ENCODE results near the gene FREM3. TPM values are rescaled to one million over a fixed set of nuclear protein-coding genes. Genes with fewer than 3 reads are reported as not detected.
A peak's percentile ranks its signal among the peaks of the same experiment; 100 is the strongest.

The FREM3 gene
- polyA plus RNA-seq, 1 of the 3 experiments (the other 2 are of a cell fraction), result 0.03 TPM

GRCh38 chr4:143606480-143606879 is 94.0 kb downstream of the FREM3 start:
- POLR2A ChIA-PET, result no interaction called here
- DNase-seq, result no peak

DNA sequence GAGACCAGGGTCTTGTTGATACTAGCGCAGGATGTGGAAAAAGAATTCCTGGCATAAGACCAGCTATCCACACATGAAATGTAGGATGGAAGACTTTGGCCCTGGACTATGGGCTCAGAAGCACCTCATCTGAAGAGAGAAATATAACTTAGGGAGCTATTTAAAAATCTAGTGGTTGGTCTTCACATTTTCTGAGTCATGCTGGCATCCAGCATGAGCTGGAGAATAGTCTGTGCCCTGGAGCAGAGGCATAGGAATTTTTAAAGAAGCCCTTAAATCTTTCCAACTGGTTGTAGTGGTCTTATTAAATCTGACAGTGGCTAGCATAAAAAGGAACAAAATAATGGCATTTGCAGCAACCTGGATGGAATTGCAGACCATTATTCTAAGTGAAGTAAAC is 100.6 kb downstream of the FREM3 start:
- no peaks in the 10 kb centered on the region for H3K9me2 ChIP-seq
- H3K36me3 ChIP-seq (replicated peaks in 1 of 2; ENCODE audit: control insufficient read depth in 1 of 2, insufficient read depth in 2 of 2, low read length in 1 of 2), result no peaks in the 10 kb centered on the region
- H3K27ac ChIP-seq (ENCODE audit: low read depth in 2 of 2, low read length in 1 of 2), result no peak overlapping the region
- ChIA-PET POLR2A (interaction anchor here (0.6 kb wide), 1 partner anchor 734 kb away, joined by 3 read pairs; no protein-coding TSS in a partner anchor), CTCF (no interaction called here)
- H2AFZ ChIP-seq (ENCODE audit: low read depth), result no peak overlapping the region
- H3F3A ChIP-seq (replicated peaks; ENCODE audit: insufficient read depth), result no peaks in the 10 kb centered on the region
- H3K9ac ChIP-seq, result no peak overlapping the region
- no peaks in the 10 kb centered on the region for H3K9me3 ChIP-seq
- TF ChIP-seq FOSL2 (IDR thresholded peaks at IDR 0.05; ENCODE audit: borderline replicate concordance, low read depth) (0 out of 2 replicates have a peak, but pooled peaks have one; percentile 5), MXI1 (IDR thresholded peaks at IDR 0.05; ENCODE audit: low read depth, low read length) (no peak)
- H3K4me3 ChIP-seq (ENCODE audit: low read depth in 2 of 2, low read length in 1 of 2), result no peak overlapping the region
- no peak for DNase-seq
- whole genome bisulfite sequencing (ENCODE audit: low lambda C conversion rate), result 73% methylated on average over 1 of the region's 1 CpG
- H3K79me2 ChIP-seq (ENCODE audit: insufficient read depth), result no peaks in the 10 kb centered on the region
- H3K4me1 ChIP-seq (ENCODE audit: control insufficient read depth in 1 of 2, insufficient read depth in 2 of 2, low read depth in 1 of 2, low read length in 1 of 2), result no peaks in the 10 kb centered on the region
- no peaks in the 10 kb centered on the region for H4K20me1 ChIP-seq (ENCODE audit: insufficient read depth)
- H3K27me3 ChIP-seq (ENCODE audit: insufficient read depth), result no peaks in the 10 kb centered on the region
- H3K4me2 ChIP-seq, result no peak overlapping the region

More at GRCh38 chr4:143606480-143606879, 94.0 kb downstream of the FREM3 start:
- H3K79me2 ChIP-seq (ENCODE audit: insufficient read depth), result no peaks in the 10 kb centered on the region
- H3K4me2 ChIP-seq, result no peak overlapping the region
- no peaks in the 10 kb centered on the region for H3K36me3 ChIP-seq (replicated peaks in 1 of 2; ENCODE audit: control insufficient read depth in 1 of 2, insufficient read depth in 2 of 2, low read length in 1 of 2)
- H3K27me3 ChIP-seq (ENCODE audit: insufficient read depth), result no peaks in the 10 kb centered on the region
- CTCF ChIA-PET, result interaction anchor here (1.2 kb wide), 1 partner anchor 48 kb away, joined by 3 read pairs; no protein-coding TSS in a partner anchor
- H2AFZ ChIP-seq (ENCODE audit: low read depth), result no peak overlapping the region
- H3K4me1 ChIP-seq (ENCODE audit: control insufficient read depth in 1 of 2, insufficient read depth in 2 of 2, low read depth in 1 of 2, low read length in 1 of 2), result no peaks in the 10 kb centered on the region
- H3F3A ChIP-seq (replicated peaks; ENCODE audit: insufficient read depth), result no peaks in the 10 kb centered on the region
- no peaks in the 10 kb centered on the region for H3K9me3 ChIP-seq
- no peak overlapping the region for H3K4me3 ChIP-seq (ENCODE audit: low read depth in 2 of 2, low read length in 1 of 2)
- no peaks in the 10 kb centered on the region for H4K20me1 ChIP-seq (ENCODE audit: insufficient read depth)
- H3K27ac ChIP-seq (ENCODE audit: low read depth in 2 of 2, low read length in 1 of 2), result no peak overlapping the region
- TF ChIP-seq MAX (IDR thresholded peaks at IDR 0.05; ENCODE audit: low read depth) (no peak), EP300 (IDR thresholded peaks at IDR 0.05; ENCODE audit: borderline replicate concordance in 1 of 2, low read depth in 1 of 2, low read length in 1 of 2) (no peak), POLR2AphosphoS5 (IDR thresholded peaks at IDR 0.05; ENCODE audit: low read depth, low read length) (no peak), FOXJ3 (CRISPR knock-in tag; IDR thresholded peaks at IDR 0.05) (no peak), USF2 (IDR thresholded peaks at IDR 0.05; ENCODE audit: borderline replicate concordance, low read depth, low read length) (no peak), SIN3A (IDR thresholded peaks at IDR 0.05; ENCODE audit: borderline replicate concordance, low read depth, low read length) (no peak), SMC3 (IDR thresholded peaks at IDR 0.05; ENCODE audit: low read depth, low read length) (no peak), CHD2 (IDR thresholded peaks at IDR 0.05; ENCODE audit: low read length, partially characterized antibody) (no peak), YY1 (IDR thresholded peaks at IDR 0.05; ENCODE audit: low read depth) (no peak)
- TF ChIP-seq, protein P1, sequence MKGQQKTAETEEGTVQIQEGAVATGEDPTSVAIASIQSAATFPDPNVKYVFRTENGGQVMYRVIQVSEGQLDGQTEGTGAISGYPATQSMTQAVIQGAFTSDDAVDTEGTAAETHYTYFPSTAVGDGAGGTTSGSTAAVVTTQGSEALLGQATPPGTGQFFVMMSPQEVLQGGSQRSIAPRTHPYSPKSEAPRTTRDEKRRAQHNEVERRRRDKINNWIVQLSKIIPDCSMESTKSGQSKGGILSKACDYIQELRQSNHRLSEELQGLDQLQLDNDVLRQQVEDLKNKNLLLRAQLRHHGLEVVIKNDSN (IDR thresholded peaks at IDR 0.05; ENCODE audit: borderline replicate concordance, low read depth), result no peak
- 23% methylated on average over 3 of the region's 3 CpGs for WGBS (ENCODE audit: low lambda C conversion rate)
- no peak overlapping the region for H3K9ac ChIP-seq
- no peaks in the 10 kb centered on the region for H3K9me2 ChIP-seq

Measured in SK-N-SH (cell line).